ENCODE measurements around the gene KERA. TPM values are rescaled to one million over a fixed set of nuclear protein-coding genes. Genes with fewer than 3 reads are reported as not detected.

The KERA gene
- total RNA-seq, 1 donor from 2014 or later, result 81.0 TPM

DNA sequence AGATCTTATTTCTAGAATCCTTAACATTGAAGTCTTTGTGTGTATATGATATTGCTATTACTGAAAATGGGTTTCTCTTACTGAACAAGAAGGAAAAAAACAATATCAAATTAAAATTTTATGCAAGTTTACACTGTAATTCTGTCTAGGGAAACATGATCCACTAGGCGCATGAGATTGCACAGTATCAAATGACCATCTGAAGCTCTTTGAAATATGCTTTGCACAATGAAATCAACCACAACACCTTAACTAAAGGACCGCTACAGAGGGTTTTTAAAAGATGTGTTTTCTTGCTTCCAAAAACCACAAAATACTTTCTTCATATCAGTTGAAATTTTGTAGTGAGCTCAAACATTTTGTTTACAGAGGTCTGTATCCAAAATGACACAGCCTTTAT, 15.1 kb upstream of the KERA start:
- no peak for DNase-seq

DNA sequence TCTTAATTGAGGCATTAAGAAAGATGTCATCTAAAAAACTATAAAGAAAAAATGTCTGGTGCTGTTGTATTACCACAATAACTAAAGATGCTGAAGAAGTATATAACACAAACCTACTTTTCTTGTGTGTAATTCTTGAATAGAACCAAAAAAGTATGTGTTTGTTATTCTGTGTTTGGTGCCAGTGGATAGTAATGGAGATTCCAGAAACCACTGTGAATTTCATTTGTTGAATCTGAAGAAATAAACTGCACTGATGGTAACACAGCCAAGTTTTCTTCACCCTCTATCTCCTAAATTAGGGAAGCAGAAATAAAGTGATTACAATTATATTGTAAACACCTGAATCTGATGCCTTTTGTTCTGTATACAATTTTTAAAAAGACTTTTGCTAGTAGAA, 13.1 kb upstream of the KERA start:
- no peak for DNase-seq

- no peak for DNase-seq
Measured at GRCh38 chr12:91065396-91065795, 7.6 kb upstream of the KERA start.

DNA sequence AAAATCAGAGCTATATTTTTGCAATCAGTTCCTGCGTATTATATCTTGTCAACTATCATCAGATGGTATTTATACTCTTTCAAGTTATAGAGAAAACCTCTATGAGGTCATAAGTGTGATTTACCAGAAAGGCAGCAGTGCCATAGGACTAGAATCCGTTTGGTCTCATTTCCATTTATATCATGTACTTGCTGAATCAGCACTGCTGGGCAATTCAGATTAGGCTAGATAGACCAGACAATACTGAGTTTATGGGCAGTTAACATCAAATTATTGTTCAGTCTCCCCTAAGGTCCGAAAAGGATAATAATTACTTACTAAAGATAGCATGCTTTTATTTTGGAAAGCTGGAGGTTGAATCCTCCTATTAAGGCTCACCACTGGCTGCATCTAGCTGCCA, 6.8 kb upstream of the KERA start:
- no peak for DNase-seq

DNA sequence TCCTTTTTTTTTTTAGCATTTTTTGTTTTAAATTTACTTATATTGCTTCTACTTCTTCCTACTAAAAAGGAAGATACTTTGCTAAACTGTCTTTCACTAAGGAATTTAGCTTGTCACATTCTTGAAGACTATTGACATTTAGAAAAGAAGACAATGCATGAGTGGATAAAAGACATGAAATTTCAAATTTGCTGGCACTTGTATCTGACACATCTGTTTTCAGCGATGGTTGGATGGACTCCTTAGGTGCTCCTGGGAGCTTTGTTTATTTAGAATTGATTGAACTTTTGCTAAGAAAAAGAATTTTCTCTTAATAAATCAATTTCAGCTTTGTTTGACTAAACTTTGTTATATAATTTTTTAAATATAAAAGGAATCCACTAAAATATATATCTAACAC, 3.3 kb upstream of the KERA start:
- DNase-seq, result no peak

- DNase-seq, result peak; percentile 29
Measured at GRCh38 chr12:91059211-91059610, 1.4 kb upstream of the KERA start.

GRCh38 chr12:91058786-91059185, 962 bp upstream of the KERA start:
- DNase-seq, result no peak

GRCh38 chr12:91056488-91056887, 1.3 kb downstream of the KERA start:
- peak; percentile 52 for DNase-seq

DNA sequence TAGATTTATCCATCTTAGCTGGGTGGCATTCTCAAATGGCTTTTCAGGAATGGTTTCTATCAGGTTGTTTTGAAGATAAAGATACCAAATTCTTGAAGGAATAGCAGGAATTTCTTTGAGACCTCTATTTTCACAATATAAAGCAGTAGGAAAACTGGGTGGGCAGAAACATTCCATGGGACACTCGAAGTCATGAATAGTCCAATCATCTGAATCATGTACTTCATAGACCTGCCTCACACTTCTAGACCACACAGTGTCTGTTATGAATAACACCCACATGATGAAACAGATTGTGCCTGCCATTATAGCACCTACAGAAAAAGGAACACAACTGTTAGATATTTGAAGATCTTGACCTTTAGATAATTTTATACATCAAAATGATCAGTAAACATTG, 1.8 kb downstream of the KERA start:
- no peak for DNase-seq

DNA sequence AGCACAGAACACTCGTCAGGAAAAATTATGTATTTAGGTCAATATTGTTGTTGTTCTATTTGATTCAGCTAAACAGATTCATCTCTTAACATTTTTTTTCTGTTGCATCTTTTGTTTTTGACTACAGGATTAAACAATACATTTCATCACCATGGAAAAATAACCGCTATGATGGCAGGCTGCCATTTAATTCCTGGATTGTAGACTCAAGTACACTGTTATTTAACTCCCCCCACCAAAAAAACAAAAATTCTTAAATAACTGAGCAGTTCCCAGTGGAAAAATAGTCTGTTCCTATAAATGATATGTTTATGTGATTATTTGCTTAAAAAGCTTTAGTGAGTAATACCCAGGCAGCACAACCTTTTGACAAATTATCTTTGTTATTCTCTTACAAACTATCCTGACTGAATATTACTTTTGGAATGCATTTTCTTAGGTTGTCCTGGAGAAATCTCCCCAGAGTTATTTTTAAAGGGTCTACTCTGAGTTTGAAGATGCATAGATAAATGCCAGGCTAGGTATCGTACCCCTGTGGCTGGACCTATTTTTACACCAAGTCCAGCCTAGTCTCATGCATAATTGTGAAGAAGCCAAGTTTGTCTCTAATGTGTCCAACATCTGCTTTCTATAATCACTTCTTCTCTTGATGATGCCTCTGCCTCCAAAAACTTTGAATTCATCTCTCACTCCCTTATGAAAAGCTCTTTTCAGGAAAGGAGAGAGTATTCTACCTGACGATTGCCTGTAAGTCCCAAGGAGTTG, 3.7 kb downstream of the KERA start:
- peak; percentile 92 for DNase-seq

GRCh38 chr12:91052026-91052425, 5.8 kb downstream of the KERA start:
- no peak for DNase-seq

- DNase-seq, result peak; percentile 28
Measured at GRCh38 chr12:91044586-91044985, 13.2 kb downstream of the KERA start.

DNA sequence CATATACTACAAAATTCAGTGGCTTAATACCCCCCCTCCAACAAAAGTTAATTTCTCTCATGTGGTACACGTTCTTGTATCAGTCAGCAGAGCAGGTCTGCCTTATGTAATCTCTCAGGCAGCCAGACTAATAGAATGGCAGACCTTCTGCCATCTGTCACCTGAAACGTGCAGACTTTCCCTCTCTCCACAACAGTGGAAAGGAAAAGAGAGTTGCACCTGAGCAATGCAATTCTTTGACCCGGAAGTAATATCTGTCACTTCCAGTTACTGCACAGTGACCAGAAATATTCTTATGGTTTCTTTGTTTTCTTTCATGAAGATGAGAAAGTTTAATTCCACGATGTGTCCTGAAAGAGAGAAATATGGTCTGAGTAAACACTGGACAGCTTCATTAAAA, 14.4 kb downstream of the KERA start:
- no peak for DNase-seq

DNA sequence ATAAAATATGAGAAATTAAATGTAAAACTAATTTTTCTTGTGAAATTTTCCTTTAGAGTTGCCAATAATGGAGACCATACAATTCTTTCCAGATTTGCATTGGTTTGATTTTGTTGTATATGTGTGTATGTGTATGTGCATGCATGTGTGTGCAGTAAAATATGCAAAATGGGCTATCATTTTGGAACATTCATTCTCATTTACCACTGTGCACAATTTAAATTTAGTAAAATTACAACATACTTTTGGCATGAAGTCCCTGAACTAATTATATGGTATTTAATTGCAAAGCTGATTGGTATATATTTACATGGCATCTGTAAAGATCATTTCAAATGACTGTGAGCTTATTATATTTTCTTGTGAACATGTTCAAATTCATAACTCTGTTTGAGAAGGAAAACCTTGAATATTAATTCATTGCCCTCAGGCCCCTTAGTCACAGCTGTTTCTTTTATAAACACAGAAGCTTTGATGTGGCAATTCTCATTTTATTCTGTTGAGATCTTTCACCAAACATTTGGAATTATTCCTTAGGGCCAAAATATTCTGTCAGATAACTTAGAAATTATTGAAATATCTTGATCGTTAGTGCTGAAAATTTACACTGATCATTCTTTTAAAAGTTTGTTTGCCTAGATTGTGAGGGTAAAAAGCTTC, 17.6 kb downstream of the KERA start:
- DNase-seq, result no peak

GRCh38 chr12:91037276-91037675, 20.5 kb downstream of the KERA start:
- peak; percentile 78 for DNase-seq

GRCh38 chr12:91033251-91033650, 24.6 kb downstream of the KERA start:
- DNase-seq, result no peak

DNA sequence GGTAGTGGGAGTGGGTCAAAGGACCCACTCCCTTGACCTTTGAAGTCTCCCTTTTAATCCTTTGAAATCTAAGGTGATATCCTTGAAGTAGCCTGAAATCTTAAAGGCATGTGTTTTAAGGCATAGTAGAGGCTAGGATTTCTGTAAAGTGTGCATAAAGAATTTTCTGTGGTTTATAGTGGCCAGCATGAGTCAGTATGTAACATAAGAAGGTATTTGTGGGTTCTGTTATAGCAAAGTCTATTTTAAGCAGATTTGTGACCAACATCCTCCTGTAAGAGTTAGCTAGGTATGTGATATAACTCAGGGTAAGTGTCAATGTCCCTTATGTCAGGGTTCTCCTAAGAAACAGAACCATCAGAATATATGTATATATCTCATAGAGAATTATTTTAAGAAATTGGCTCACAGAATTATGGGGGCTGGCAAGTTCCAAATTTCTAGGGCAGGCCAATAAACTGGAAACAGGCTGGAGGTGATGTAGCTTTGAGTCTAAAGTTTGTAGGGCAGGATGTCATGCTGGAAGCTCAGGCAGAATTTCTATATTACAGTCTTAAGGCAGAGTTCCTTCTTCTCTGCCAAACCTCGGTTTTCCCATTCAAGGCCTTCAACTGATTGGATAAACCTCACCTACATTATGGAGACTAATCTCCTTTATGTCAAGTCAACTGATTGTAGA, 34.4 kb downstream of the KERA start:
- no peak for DNase-seq

- no peak for DNase-seq
Measured at GRCh38 chr12:91021076-91021475, 36.7 kb downstream of the KERA start.

GRCh38 chr12:91019455-91019854, 38.4 kb downstream of the KERA start:
- no peak for DNase-seq

- DNase-seq, result no peak
Measured at GRCh38 chr12:91017511-91018263, 40.1 kb downstream of the KERA start.

GRCh38 chr12:91017043-91017442, 40.8 kb downstream of the KERA start:
- DNase-seq, result no peak

DNA sequence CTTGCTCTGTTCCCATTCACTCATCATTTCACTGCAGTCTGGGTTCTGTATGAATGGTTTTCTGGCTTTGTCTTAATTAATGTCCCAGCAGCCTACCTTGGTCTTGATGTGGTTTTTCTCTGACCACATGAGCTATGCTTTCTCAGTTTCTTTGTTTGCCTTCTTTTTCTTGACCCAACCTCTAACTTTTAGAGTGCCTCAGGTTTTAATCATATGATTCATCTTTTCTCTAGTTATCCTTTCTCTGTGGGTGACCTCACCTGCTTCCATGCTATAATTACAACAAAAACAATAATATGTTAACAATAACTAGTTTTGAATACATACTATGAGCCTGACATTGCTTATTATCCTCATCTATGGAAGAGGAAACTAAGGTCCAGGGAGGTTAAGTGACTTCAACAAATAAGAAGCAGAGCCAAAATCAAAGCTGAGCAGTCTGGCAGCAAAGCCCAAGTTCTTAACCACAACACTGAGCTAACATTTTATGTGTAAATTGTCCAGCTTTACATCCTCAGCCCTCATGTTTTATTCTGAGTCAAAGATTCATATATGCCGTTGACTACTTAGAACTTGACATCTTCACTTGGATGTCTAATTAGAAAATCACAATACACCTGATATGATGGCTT, 48.4 kb downstream of the KERA start:
- DNase-seq, result peak; percentile 42

All from tongue (tissue), 2 donors.